Brain microvascular endothelial cell (primary cell): Measurements from ENCODE around the gene SH3GL2.

ENCODE experiments used
- DNase-seq: peaks from one replicate; pipeline ENCODE4 v3.0.0-alpha.2; 2020
- H3K27ac ChIP-seq: fragments of 250-450 bp; sonication (Bioruptor Pico); 2 replicates; pipeline ENCODE4 v1.5.1; 2020; ENCODE audit warnings: mild to moderate bottlenecking, moderate library complexity
- H3K27me3 ChIP-seq: fragments of 250-450 bp; sonication (Bioruptor Pico); replicated peaks from 2 replicates; pipeline ENCODE4 v1.5.1; 2020; ENCODE audit warnings: mild to moderate bottlenecking
- H3K36me3 ChIP-seq: fragments of 250-450 bp; sonication (Bioruptor Pico); replicated peaks from 2 replicates; pipeline ENCODE4 v1.5.1; 2020; ENCODE audit warnings: mild to moderate bottlenecking
- H3K4me3 ChIP-seq: 2 replicates; pipeline ENCODE4 v1.5.1; 2011; ENCODE audit warnings: low read depth, mild to moderate bottlenecking, control low read depth, low read length, moderate library complexity
- CTCF ChIP-seq: IDR thresholded peaks from 2 replicates; pipeline ENCODE4 v1.5.1; 2011; ENCODE audit warnings: low read depth, mild to moderate bottlenecking, moderate library complexity, low read length, control low read depth, inconsistent platforms; ENCODE audit errors: missing control alignments
- in situ Hi-C: cut with HindIII; loops from 2 replicates; pipeline ENCODE4 v1.10.0; 2017; ENCODE audit warnings: low sequenced_read_pairs, low pct_ligation_motif_present

Gene SH3GL2

GRCh38 chr9:17622749-17623148, 43.9 kb downstream of the SH3GL2 start:
- no peak overlapping the region for H3K4me3 ChIP-seq
- no peak for DNase-seq
- H3K27me3 ChIP-seq = no peaks in the 10 kb centered on the region
- TF ChIP-seq CTCF = no peak
- in situ Hi-C loops = no loop called here
- no peak overlapping the region for H3K27ac ChIP-seq
- no peaks in the 10 kb centered on the region for H3K36me3 ChIP-seq

- Histone ChIP-seq H3K27me3 (no peaks in the 10 kb centered on the region), H3K4me3 (no peak overlapping the region), H3K36me3 (no peaks in the 10 kb centered on the region), H3K27ac (no peak overlapping the region)
- DNase-seq = no peak
- no peak for TF ChIP-seq CTCF
- in situ Hi-C loops = no loop called here
Measured at GRCh38 chr9:17623965-17624364, 45.1 kb downstream of the SH3GL2 start.

DNA sequence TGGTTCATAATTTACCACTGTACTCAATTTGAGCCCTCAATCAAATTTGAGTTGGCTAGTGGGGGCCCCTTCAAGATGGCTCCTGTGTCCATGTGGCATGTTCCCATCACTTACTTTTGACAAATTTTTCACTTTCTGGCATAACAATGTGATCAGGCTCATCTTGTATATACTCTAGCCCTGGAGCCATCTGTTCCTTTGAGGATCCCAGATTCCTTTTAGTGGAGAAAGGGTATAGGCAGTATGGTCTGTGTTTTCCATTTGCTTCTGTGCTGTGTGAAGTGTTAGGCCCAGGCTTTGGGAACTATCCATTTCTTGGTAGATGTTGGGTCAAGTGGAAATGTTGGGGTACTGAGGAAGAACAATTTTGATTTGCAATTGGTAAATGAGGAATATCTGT, 45.7 kb downstream of the SH3GL2 start:
- H3K27me3 ChIP-seq = no peaks in the 10 kb centered on the region
- no peak for DNase-seq
- H3K36me3 ChIP-seq = no peaks in the 10 kb centered on the region
- no peak overlapping the region for H3K27ac ChIP-seq
- TF ChIP-seq CTCF = no peak
- in situ Hi-C loops = no loop called here
- no peak overlapping the region for H3K4me3 ChIP-seq

- no peak for TF ChIP-seq CTCF
- no peak for DNase-seq
Measured at GRCh38 chr9:17625644-17626388, 47.0 kb downstream of the SH3GL2 start.

DNA sequence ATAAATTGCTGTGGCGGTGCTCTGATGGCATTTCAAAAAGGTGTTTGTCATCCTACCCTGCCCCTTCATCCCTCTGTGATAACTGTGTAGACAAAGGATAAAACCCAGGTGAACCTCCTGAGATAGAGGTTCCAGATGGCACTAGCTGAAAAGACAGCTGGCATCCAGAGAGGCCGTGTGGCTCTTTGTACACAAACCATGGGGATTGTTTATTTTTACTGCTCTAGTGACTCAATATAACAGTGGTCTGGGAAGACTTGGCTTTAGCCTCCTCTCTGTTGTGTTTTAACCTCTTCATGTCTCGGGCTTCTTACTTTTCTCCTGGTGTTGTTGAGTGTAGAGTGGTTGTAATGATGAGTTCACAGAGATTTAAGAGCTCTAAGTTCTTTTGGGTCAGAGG, 48.8 kb downstream of the SH3GL2 start:
- H3K27me3 ChIP-seq = no peaks in the 10 kb centered on the region
- no peak overlapping the region for H3K4me3 ChIP-seq
- no peak for TF ChIP-seq CTCF
- H3K27ac ChIP-seq = no peak overlapping the region
- no peaks in the 10 kb centered on the region for H3K36me3 ChIP-seq
- in situ Hi-C loops = no loop called here
- no peak for DNase-seq

More at GRCh38 chr9:17625644-17626388, 47.0 kb downstream of the SH3GL2 start:
- Histone ChIP-seq H3K36me3 (no peaks in the 10 kb centered on the region), H3K27me3 (no peaks in the 10 kb centered on the region), H3K4me3 (no peak overlapping the region), H3K27ac (no peak overlapping the region)
- in situ Hi-C loops = no loop called here

GRCh38 chr9:17628624-17629023, 49.8 kb downstream of the SH3GL2 start:
- DNase-seq = no peak
- Histone ChIP-seq H3K27me3 (no peaks in the 10 kb centered on the region), H3K4me3 (no peak overlapping the region), H3K27ac (no peak overlapping the region), H3K36me3 (no peaks in the 10 kb centered on the region)
- in situ Hi-C loops = no loop called here
- TF ChIP-seq CTCF = no peak
